Measurements from ENCODE around the gene MRPL30.

DNA sequence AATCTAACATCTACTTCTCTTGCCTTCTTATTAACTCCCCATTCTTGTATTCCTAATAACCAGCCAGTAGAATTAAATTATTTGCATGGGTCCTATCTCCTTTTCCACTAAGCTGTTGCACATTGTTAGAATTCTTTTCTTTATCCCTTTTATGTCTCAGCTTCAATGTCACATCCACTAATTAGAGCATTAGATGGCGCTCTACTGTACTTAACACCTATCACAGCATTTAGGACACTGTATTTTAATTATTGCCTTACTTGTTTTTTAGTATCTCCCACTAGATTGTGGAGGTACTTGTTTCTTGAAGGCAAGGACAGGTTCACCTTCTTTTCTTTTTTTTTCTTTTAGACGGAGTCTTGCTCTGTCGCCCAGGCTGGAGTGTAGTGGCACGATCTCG lies 22.4 kb upstream of the MRPL30 start:
- TF ChIP-seq, protein P1, sequence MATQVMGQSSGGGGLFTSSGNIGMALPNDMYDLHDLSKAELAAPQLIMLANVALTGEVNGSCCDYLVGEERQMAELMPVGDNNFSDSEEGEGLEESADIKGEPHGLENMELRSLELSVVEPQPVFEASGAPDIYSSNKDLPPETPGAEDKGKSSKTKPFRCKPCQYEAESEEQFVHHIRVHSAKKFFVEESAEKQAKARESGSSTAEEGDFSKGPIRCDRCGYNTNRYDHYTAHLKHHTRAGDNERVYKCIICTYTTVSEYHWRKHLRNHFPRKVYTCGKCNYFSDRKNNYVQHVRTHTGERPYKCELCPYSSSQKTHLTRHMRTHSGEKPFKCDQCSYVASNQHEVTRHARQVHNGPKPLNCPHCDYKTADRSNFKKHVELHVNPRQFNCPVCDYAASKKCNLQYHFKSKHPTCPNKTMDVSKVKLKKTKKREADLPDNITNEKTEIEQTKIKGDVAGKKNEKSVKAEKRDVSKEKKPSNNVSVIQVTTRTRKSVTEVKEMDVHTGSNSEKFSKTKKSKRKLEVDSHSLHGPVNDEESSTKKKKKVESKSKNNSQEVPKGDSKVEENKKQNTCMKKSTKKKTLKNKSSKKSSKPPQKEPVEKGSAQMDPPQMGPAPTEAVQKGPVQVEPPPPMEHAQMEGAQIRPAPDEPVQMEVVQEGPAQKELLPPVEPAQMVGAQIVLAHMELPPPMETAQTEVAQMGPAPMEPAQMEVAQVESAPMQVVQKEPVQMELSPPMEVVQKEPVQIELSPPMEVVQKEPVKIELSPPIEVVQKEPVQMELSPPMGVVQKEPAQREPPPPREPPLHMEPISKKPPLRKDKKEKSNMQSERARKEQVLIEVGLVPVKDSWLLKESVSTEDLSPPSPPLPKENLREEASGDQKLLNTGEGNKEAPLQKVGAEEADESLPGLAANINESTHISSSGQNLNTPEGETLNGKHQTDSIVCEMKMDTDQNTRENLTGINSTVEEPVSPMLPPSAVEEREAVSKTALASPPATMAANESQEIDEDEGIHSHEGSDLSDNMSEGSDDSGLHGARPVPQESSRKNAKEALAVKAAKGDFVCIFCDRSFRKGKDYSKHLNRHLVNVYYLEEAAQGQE (IDR thresholded peaks at IDR 0.05; ENCODE audit: insufficient read depth in 1 of 2, low read depth in 2 of 2, low read length in 2 of 2), result no peak
- TF ChIP-seq SIN3A (IDR thresholded peaks at IDR 0.05; ENCODE audit: borderline replicate concordance, insufficient read depth, low read length), result no peak
- no peak for TF ChIP-seq POLR2AphosphoS5 (IDR thresholded peaks at IDR 0.05; ENCODE audit: low read depth, low read length)
- no peak for TF ChIP-seq TAF1 (IDR thresholded peaks at IDR 0.05; ENCODE audit: borderline replicate concordance, insufficient read depth, low read length)
- no peak for TF ChIP-seq FOXP2 (optimal IDR thresholded peaks at IDR 0.05; ENCODE audit: borderline replicate concordance, extremely low read depth, extremely low read length, insufficient read depth)

All from PFSK-1 (cell line).